ENCODE measurements around the gene CD7. TPM values are rescaled to one million over a fixed set of nuclear protein-coding genes. Genes with fewer than 3 reads are reported as not detected.

CD7 gene
- total RNA-seq, 1 donor from 2014 or later, result 0.27 TPM

DNA sequence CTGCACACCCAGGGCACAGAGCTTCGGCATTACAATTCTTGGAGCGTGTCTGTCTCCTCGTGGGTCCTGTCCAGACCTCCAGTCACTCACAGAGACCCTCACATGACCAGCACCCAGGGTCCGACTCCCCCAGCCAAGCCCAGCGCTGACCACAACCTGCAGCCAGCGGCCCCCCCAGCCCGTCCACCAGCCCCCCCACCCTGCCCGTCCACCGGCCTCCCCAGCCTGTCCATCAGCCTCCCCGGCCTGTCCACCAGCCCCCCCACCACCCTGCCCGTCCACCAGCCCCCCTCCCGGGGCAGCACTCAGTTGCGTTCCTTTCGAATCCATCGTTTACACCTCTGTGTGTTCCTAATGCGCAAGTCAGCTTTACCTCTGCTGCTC is 10.3 kb upstream of the CD7 start:
- no peaks in the 10 kb centered on the region for H3K36me3 Mint-ChIP-seq (ENCODE audit: unreplicated experiment)

DNA sequence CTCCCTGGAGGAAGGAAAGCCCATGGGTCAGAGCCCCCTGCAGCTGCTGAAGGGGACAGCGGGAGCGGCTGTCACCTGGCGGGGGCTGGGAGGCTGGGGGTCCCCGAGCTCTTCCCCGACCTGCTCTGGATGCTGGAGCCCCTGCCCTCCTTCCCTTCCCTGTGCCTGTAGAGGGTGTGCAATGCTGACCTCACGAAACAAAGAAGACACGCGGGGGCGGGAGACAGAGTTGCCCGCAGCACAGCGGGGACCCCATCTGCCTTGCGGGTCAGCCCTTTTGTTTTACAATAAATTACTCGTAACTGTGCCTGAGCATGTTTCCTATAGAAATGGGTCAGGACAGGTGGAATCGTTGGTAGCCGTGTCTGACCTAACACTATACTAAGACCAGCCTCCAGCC is 9.9 kb upstream of the CD7 start:
- DNase-seq, result peak; percentile 23
- Mint-ChIP-seq H3K4me3 (ENCODE audit: unreplicated experiment) (no peak overlapping the region), H3K4me1 (ENCODE audit: low read depth, unreplicated experiment) (peaks cover 3% of the 10 kb centered on the region), H3K27ac (ENCODE audit: unreplicated experiment) (no peak overlapping the region), H3K27me3 (ENCODE audit: unreplicated experiment) (no peaks in the 10 kb centered on the region), H3K36me3 (ENCODE audit: unreplicated experiment) (no peaks in the 10 kb centered on the region), H3K9me3 (ENCODE audit: unreplicated experiment) (peaks cover 15% of the 10 kb centered on the region)
- TF ChIP-seq, protein P1, sequence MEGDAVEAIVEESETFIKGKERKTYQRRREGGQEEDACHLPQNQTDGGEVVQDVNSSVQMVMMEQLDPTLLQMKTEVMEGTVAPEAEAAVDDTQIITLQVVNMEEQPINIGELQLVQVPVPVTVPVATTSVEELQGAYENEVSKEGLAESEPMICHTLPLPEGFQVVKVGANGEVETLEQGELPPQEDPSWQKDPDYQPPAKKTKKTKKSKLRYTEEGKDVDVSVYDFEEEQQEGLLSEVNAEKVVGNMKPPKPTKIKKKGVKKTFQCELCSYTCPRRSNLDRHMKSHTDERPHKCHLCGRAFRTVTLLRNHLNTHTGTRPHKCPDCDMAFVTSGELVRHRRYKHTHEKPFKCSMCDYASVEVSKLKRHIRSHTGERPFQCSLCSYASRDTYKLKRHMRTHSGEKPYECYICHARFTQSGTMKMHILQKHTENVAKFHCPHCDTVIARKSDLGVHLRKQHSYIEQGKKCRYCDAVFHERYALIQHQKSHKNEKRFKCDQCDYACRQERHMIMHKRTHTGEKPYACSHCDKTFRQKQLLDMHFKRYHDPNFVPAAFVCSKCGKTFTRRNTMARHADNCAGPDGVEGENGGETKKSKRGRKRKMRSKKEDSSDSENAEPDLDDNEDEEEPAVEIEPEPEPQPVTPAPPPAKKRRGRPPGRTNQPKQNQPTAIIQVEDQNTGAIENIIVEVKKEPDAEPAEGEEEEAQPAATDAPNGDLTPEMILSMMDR (IDR thresholded peaks at IDR 0.05; ENCODE audit: partially characterized antibody, unreplicated experiment), result no peak

More for the DNA sequence above, 10.3 kb upstream of the CD7 start:
- DNase-seq, result peak; percentile 11
- TF ChIP-seq, protein P1 (IDR thresholded peaks at IDR 0.05; ENCODE audit: partially characterized antibody, unreplicated experiment), result no peak
- Mint-ChIP-seq H3K9me3 (ENCODE audit: unreplicated experiment) (peaks cover 15% of the 10 kb centered on the region), H3K27ac (ENCODE audit: unreplicated experiment) (no peak overlapping the region), H3K4me1 (ENCODE audit: low read depth, unreplicated experiment) (peaks cover 3% of the 10 kb centered on the region), H3K27me3 (ENCODE audit: unreplicated experiment) (peaks cover 1% of the 10 kb centered on the region), H3K4me3 (ENCODE audit: unreplicated experiment) (no peak overlapping the region)

DNA sequence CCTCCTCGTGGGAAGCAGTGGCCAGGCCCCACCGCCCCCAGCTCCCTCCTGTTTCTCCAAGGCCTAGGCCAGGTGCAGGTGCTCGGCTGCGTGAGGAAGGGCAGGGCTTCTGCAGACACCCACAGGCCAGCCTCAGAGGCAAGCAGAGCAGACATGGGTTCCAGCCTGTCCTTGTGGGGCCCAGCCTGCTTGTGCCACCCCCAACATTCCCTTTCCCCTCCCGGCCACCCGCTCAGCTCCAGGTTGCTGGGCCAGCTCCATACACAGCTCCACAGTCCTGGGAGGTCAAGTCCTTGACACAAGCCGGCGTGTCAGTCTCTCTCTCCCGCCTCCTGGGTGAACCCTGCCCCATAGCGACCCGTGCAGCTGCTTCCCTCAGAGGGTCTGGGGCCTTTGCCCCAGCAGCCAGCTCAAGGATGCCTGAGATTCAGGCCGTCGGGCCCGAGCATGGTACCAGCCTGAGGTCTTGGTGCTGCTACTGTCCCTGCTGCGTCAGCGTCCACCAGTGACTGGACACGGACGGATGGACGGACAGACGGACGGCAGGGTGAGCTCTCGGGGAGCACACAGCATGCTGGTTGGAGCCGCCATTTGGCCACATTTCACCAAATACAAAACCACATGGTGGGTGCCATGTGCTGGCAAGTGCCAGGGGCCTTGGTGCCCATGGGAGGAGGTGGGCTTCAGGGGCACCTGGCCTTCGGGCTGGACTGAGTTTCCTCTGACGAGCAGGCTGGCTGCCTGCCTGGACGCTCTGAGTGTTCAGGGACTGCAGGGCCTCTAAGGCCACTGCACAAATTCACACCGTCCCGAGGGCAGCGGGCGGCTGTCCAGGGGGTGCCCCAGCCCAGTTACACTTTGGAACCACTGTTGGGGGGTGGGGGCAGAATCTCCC is 8.1 kb upstream of the CD7 start:
- peaks cover 2% of the 10 kb centered on the region for H3K27me3 Mint-ChIP-seq (ENCODE audit: unreplicated experiment)
- peaks cover 11% of the 10 kb centered on the region for H3K9me3 Mint-ChIP-seq (ENCODE audit: unreplicated experiment)
- TF ChIP-seq, protein P1 (IDR thresholded peaks at IDR 0.05; ENCODE audit: partially characterized antibody, unreplicated experiment), result no peak
- no peak overlapping the region for H3K27ac Mint-ChIP-seq (ENCODE audit: unreplicated experiment)
- H3K36me3 Mint-ChIP-seq (ENCODE audit: unreplicated experiment), result no peaks in the 10 kb centered on the region
- H3K4me1 Mint-ChIP-seq (ENCODE audit: low read depth, unreplicated experiment), result peaks cover 3% of the 10 kb centered on the region
- DNase-seq, result peak; percentile 16
- H3K4me3 Mint-ChIP-seq (ENCODE audit: unreplicated experiment), result no peak overlapping the region

DNA sequence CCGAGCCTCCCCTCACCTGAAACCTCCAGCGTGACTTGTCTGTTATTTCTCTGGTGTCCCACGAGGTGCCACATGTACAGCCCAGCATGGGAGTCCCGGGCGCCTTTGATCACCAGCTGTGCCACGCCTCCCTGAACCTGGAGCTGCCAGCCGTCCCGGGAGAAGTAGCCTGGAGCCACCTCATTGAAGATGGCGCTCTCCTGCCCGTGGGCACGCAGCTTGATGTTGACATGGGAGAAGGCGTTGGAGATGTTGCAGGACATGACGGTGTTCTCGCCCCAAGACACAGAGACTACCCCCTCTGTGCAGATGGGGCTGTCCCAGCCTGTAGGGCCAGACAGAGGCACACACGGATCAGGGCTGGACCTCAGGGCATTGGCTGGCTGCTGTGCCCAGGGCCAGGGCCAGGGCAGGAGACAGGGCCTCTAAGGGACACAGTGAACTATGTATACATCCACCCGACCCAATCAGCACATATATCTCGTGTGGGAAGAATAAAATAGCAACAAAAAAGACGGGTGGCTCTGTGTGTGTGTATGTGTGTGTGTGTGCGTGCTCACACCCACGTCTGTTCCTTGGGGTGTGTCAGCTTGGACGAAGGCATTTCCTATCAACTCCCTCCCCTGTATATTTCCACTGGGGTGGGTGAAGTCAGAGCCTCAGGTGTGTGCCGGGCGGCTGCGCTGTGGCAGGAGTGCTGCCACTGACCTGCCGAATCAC is 7.3 kb upstream of the CD7 start:
- H3K27me3 Mint-ChIP-seq (ENCODE audit: unreplicated experiment), result peaks cover 2% of the 10 kb centered on the region
- TF ChIP-seq, protein P1 (IDR thresholded peaks at IDR 0.05; ENCODE audit: partially characterized antibody, unreplicated experiment), result no peak
- peaks cover 10% of the 10 kb centered on the region for H3K9me3 Mint-ChIP-seq (ENCODE audit: unreplicated experiment)
- peaks cover 3% of the 10 kb centered on the region for H3K4me1 Mint-ChIP-seq (ENCODE audit: low read depth, unreplicated experiment)
- DNase-seq, result peak; percentile 16
- H3K36me3 Mint-ChIP-seq (ENCODE audit: unreplicated experiment), result no peaks in the 10 kb centered on the region
- H3K4me3 Mint-ChIP-seq (ENCODE audit: unreplicated experiment), result no peak overlapping the region
- no peak overlapping the region for H3K27ac Mint-ChIP-seq (ENCODE audit: unreplicated experiment)
